ENCODE measurements around the gene KIAA0825.

DNA sequence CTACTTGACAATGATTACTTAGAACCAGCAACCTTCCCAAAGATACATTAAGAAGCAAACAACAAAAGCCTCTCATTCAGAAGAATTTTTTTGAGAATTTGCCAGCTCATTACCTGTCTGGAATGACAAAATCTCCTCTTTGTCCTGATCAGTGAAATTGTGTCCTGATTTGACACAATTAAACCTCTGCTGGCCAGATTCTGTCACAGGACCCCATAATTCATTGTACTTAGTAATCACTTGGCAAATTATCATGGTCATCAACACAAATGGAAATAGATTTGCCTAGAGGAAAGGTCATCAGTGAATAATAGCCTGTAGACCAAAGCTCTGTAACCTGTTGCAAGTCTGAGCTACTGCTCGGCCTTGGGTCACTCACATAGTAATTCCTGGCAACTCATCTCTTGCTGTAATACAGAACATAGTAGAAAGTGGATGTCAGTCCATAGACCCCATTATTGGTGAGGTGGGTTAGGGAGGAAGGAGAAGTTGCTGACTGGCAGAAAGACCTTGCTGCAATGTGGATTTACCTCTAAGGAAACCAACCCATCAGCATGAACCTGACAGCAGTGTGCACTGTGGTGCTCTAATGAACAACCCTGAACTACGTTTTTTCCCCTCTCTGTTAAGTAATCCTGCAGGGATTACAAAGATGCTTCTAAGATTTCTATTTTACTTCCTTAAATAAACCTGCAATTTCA lies 370.1 kb downstream of the KIAA0825 start:
- TF ChIP-seq CTCF (IDR thresholded peaks at IDR 0.05) (no peak), POLR2A (IDR thresholded peaks at IDR 0.05) (no peak)

Measured in testis (tissue), 2 donors.